Pancreas (tissue), 10 donors: ENCODE results near the gene DYNLRB1. TPM values are rescaled to one million over a fixed set of nuclear protein-coding genes. Genes with fewer than 3 reads are reported as not detected.

Source experiments
- ATAC-seq, 4 donors: fragments of 200-7000 bp; cut with Tn5 transposase; one replicate each; pipeline versions ENCODE4 v1.8.0 to v1.9.1; 2020; ENCODE audit warnings: mild to moderate bottlenecking in 4 of 4, moderate library complexity in 4 of 4
- DNase-seq, 6 donors: peaks; one replicate each; pipeline ENCODE4 v3.0.0-alpha.2; 2020
- FAIRE-seq: peaks from 2 replicates; lab custom pipeline; 2012; peaks lifted over from hg19 to GRCh38; lab: Jason Lieb, UNC
- H3K27ac ChIP-seq, 4 donors: fragments of 200-600 bp; sonication (generic); 1 replicate in 3 of 4; 2 replicates in 1 of 4; pipeline versions ENCODE4 v1.5.0 to v1.8.0; 2020
- H3K27me3 ChIP-seq, 4 donors: fragments of 200-600 bp; one replicate each; pipeline ENCODE4 v1.8.0; 2021
- H3K36me3 ChIP-seq, 3 donors: fragments of 200-600 bp; sonication (generic) in 1 of 3; one replicate each; pipeline versions ENCODE4 v1.5.0 to v1.8.0; 2020 to 2021
- H3K4me1 ChIP-seq, 3 donors: fragments of 200-600 bp; one replicate each; pipeline ENCODE4 v1.8.0; 2021
- H3K4me3 ChIP-seq, 4 donors: fragments of 200-600 bp; sonication (generic) in 2 of 4; one replicate each; pipeline versions ENCODE4 v1.5.0 to v1.8.0; 2020 to 2021
- H3K9me3 ChIP-seq, 4 donors: fragments of 200-600 bp; one replicate each; pipeline ENCODE4 v1.8.0; 2021
- WGBS, 2 donors: extraction: QIAGEN DNeasy Blood & Tissue Kit; methylation state at CpG; one replicate each; pipeline ENCODE4 v1.1.7; 2013; 5-methylcytosine and 5-hydroxymethylcytosine counted together
- intact Hi-C, 3 donors: fragments of 100-400 bp; cut with DNase I; formaldehyde crosslinking; loops; one replicate each; pipeline versions ENCODE4 v1.11.1 to v1.14.2; 2022
- polyA plus RNA-seq, 2 donors: library from polyadenylated mRNA; stranded (reverse); fragments of 200-250 nt; gene quantifications; one replicate each; pipeline ENCODE4 v1.2.3, GENCODE V29; 2013
- total RNA-seq, 6 donors: library from RNA; stranded (reverse); fragmentation: NEBNext Ultra II Directional in 4 of 6; extraction: Animal tissue kit (Norgen Biotek cat#: 25700) in 4 of 6; gene quantifications; one replicate each; pipeline versions ENCODE4 v1.2.1 to v1.2.4, GENCODE V29; 2021 to 2023
- TF ChIP-seq, protein P1 (sequence below), 4 donors: fragments of 200-600 bp; sonication (generic) in 3 of 4; IDR thresholded peaks; one replicate each; pipeline versions ENCODE4 v1.5.0 to v1.8.0; 2021; ENCODE audit warnings: antibody characterized with exemption in 4 of 4
- donor health status: healthy with polysubstance abuse.
- donor health status: DM: no; HTN: no; CAD: no; lungs with moderate emphysema.
- donor health status: DM: no; HTN: no; CAD: no.
- donor health status: control.
- donor health status: control.
- donor health status: Bipolar disorder and iron deficiency.
- donor health status: DM: yes; HTN: yes; CAD: no.
- donor health status: DM: no; HTN: no; CAD: no.
- donor health status: DM: no; HTN: no; CAD: no.
- donor health status: DM: yes; HTN: yes; CAD: no.

DYNLRB1 gene
- total RNA-seq (10 to 100 TPM; 26.9 to 57.2 (median 38.5) TPM), polyA plus RNA-seq (100 to 1,000 TPM; 129 to 178 TPM)

GRCh38 chr20:34516247-34517113 is at the start of gene DYNLRB1:
Gene DYNLRB1, plus strand, starts transcription at chr20:34516422. Its CDS starts 37 bp downstream, at chr20:34516459.
- peak; percentile 93 to 98 (median 95) for ATAC-seq
- peak; percentile 95 to 100 (median 97) for DNase-seq
- Histone ChIP-seq H3K4me1 (peaks cover 0 to 9% (median 6%) of the 10 kb centered on the region in 3 donors), H3K27ac (peak within 1 kb of the TSS; percentile 81 to 92 (median 90)), H3K36me3 (no peaks in the 10 kb centered on the region), H3K9me3 (no peaks in the 10 kb centered on the region), H3K4me3 (peak within 1 kb of the TSS; percentile 70 to 87 (median 80)), H3K27me3 (no peaks in the 10 kb centered on the region)
- TF ChIP-seq, protein P1, sequence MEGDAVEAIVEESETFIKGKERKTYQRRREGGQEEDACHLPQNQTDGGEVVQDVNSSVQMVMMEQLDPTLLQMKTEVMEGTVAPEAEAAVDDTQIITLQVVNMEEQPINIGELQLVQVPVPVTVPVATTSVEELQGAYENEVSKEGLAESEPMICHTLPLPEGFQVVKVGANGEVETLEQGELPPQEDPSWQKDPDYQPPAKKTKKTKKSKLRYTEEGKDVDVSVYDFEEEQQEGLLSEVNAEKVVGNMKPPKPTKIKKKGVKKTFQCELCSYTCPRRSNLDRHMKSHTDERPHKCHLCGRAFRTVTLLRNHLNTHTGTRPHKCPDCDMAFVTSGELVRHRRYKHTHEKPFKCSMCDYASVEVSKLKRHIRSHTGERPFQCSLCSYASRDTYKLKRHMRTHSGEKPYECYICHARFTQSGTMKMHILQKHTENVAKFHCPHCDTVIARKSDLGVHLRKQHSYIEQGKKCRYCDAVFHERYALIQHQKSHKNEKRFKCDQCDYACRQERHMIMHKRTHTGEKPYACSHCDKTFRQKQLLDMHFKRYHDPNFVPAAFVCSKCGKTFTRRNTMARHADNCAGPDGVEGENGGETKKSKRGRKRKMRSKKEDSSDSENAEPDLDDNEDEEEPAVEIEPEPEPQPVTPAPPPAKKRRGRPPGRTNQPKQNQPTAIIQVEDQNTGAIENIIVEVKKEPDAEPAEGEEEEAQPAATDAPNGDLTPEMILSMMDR (IDR thresholded peaks at IDR 0.05): no peak
- intact Hi-C loops: no loop called here
- FAIRE-seq: no peak
- 0 to 1% methylated on average over 55 to 59 of the region's 59 CpGs for WGBS, 2 donors

DNA sequence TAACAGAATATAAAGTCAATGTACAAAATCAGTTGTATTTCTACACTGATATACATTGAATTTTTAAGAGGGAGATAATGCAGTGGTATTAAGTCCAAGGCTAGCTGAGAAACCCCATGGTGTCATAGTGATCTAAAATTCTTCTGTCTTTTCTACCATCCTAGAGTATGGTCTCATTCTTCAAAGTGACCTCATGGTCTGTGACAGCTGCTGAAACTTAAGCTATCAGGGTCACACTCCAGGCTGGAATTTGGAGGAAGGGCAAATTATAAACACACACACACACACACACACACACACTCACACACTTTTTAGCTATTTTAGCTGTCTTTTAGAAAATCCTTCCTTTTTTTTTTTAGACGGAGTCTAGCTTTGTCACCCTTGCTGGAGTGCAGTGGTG is 47.3 kb upstream of the DYNLRB1 start:
- 76 to 79% methylated on average over 1 of the region's 1 CpG for WGBS, 2 donors
- FAIRE-seq (no peak), DNase-seq (no peak), ATAC-seq (no peak)
- H3K9me3 ChIP-seq: no peaks in the 10 kb centered on the region
- intact Hi-C loops: no loop called here
- no peaks in the 10 kb centered on the region for H3K4me1 ChIP-seq
- H3K27ac ChIP-seq: no peak overlapping the region
- TF ChIP-seq, protein P1 (IDR thresholded peaks at IDR 0.05): no peak
- no peaks in the 10 kb centered on the region for H3K27me3 ChIP-seq
- H3K36me3 ChIP-seq: peaks cover 4 to 12% (median 6%) of the 10 kb centered on the region in 3 donors
- H3K4me3 ChIP-seq: no peak overlapping the region

DNA sequence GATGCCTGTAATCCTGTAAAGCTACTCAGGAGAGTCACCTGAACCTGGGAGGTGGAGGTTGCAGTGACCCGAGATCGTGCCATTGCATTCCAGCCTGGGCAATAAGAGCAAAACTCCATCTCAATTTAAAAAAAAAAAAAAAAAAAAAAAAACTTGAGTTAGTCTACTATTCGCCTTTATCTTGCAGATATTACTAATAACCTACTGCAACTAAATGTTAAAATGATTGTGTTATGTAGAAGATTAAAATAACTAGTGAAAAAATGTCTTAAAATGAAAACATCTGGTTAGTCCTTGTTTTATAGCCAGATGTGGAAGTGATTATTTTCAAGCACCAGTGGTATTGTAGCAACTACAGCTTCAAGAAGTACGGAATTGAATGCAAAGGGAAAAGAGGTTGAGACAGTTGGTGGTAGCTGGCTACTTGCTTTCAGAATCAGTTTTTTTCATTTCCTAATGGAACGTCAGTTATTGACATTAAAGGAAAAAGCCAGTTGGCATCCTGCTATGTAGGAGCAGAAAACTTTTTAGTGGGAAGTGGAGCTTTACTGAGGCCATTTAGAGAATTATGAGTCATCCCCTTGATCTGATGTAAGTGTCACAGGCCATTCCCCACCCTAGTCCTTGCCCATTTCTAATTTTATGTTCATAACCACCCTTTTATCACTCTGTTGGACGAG is 43.8 kb upstream of the DYNLRB1 start:
- Histone ChIP-seq H3K4me1 (no peaks in the 10 kb centered on the region), H3K36me3 (peaks cover 4 to 12% (median 6%) of the 10 kb centered on the region in 3 donors), H3K9me3 (no peaks in the 10 kb centered on the region), H3K4me3 (no peak overlapping the region), H3K27me3 (no peaks in the 10 kb centered on the region), H3K27ac (no peak overlapping the region)
- no peak for DNase-seq
- WGBS, 2 donors: 86 to 88% methylated on average over 6 of the region's 6 CpGs
- intact Hi-C loops: no loop called here
- no peak for FAIRE-seq
- peak in 1 of 4 donors; percentile 40 for ATAC-seq
- TF ChIP-seq, protein P1 (IDR thresholded peaks at IDR 0.05): no peak

GRCh38 chr20:34473262-34473883 is 42.8 kb upstream of the DYNLRB1 start:
- Histone ChIP-seq H3K36me3 (peaks cover 4 to 15% (median 6%) of the 10 kb centered on the region in 3 donors), H3K27ac (no peak overlapping the region), H3K27me3 (no peaks in the 10 kb centered on the region), H3K9me3 (no peaks in the 10 kb centered on the region), H3K4me1 (no peaks in the 10 kb centered on the region), H3K4me3 (no peak overlapping the region)
- WGBS, 2 donors: 89 to 91% methylated on average over 5 of the region's 5 CpGs
- DNase-seq (no peak), FAIRE-seq (no peak), ATAC-seq (peak in 3 of 4 donors; percentile 28 to 53 (median 53))
- TF ChIP-seq, protein P1 (IDR thresholded peaks at IDR 0.05): no peak
- intact Hi-C loops: no loop called here
